ENCODE results near the gene AK5. TPM values are rescaled to one million over a fixed set of nuclear protein-coding genes. Genes with fewer than 3 reads are reported as not detected.

AK5 gene
- total RNA-seq, 2 experiments from 2014 or later = 4.6 to 5.6 TPM

DNA sequence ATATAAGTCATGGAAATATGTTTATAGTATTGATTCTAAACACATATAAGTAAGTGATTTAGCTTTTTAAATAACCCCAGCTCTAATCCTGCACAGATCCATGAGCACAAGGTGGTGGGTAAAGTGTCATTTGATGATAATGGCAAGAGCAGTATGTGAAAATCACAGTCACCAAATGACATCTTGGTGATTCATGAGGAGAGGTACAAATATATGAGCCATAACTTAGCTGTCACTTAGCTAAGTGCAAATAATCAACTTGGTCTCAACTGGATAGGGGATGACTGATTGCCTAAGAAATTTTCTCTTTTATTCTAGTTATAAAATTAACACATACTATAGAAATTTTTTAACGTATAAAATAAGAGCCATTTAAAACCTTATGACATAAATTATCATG is 202.5 kb downstream of the AK5 start:
- CTCF ChIA-PET = no interaction called here
- DNase-seq = no peak
- POLR2A ChIA-PET = interaction anchor here (0.6 kb wide), 3 partner anchors 18 to 1536 kb away, joined by 3 to 4 read pairs (median 3); no protein-coding TSS in a partner anchor
- H3K27ac Mint-ChIP-seq = no peak overlapping the region
- H3K9me3 Mint-ChIP-seq = no peaks in the 10 kb centered on the region
- ATAC-seq = no peak
- H3K27me3 Mint-ChIP-seq = no peaks in the 10 kb centered on the region
- no peaks in the 10 kb centered on the region for H3K4me1 Mint-ChIP-seq (ENCODE audit: low read depth)
- TF ChIP-seq, protein P1, sequence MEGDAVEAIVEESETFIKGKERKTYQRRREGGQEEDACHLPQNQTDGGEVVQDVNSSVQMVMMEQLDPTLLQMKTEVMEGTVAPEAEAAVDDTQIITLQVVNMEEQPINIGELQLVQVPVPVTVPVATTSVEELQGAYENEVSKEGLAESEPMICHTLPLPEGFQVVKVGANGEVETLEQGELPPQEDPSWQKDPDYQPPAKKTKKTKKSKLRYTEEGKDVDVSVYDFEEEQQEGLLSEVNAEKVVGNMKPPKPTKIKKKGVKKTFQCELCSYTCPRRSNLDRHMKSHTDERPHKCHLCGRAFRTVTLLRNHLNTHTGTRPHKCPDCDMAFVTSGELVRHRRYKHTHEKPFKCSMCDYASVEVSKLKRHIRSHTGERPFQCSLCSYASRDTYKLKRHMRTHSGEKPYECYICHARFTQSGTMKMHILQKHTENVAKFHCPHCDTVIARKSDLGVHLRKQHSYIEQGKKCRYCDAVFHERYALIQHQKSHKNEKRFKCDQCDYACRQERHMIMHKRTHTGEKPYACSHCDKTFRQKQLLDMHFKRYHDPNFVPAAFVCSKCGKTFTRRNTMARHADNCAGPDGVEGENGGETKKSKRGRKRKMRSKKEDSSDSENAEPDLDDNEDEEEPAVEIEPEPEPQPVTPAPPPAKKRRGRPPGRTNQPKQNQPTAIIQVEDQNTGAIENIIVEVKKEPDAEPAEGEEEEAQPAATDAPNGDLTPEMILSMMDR (IDR thresholded peaks at IDR 0.05) = no peak
- H3K4me3 Mint-ChIP-seq = no peak overlapping the region
- intact Hi-C loops (cut with micrococcal nuclease) = no loop called here
- H3K36me3 Mint-ChIP-seq (ENCODE audit: low read depth) = no peaks in the 10 kb centered on the region

DNA sequence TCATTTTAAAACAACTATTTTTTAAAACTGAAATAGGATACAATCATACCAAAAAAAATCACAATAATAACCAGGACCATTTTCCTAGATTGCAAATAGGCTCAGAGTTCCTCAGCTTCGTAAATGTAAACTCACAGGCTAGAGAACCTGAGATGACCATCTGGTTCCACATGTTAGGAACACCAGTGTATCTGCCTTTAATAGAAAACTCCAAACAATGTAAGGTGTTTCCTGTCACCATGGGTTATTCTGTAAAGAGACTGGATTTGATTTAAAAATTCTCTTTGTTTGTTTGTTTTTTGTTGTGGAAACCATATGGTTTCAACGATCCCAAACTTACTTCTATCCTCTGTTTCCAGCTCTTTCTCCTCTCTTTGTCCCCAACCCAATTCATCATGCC is 203.1 kb downstream of the AK5 start:
- TF ChIP-seq, protein P1 (IDR thresholded peaks at IDR 0.05) = no peak
- intact Hi-C loops (cut with micrococcal nuclease) = no loop called here

DNA sequence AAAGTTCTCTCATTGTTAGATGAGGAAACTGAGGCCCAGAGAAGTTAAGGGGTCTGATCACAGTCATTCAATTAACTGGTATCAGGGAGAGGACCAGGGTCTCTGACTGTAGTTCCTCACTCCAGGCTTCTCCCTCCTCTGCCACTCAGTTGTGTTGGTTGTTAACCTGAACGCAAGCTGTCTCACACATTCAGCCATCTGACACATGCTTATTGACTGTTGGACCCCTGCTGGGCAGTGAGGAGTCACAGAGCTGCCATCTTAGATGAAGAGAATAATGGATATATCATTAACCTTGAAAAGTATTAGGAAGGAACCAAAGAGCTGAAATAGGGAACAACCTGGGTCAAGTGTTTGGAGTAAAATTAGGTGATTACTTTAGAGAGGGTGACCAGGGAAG is 205.8 kb downstream of the AK5 start:
- H3K4me3 Mint-ChIP-seq = no peak overlapping the region
- CTCF ChIA-PET = no interaction called here
- no peaks in the 10 kb centered on the region for H3K4me1 Mint-ChIP-seq (ENCODE audit: low read depth)
- no peaks in the 10 kb centered on the region for H3K36me3 Mint-ChIP-seq (ENCODE audit: low read depth)
- ATAC-seq (no peak), DNase-seq (no peak)
- TF ChIP-seq, protein P1 (IDR thresholded peaks at IDR 0.05) = no peak
- no peaks in the 10 kb centered on the region for H3K27me3 Mint-ChIP-seq
- POLR2A ChIA-PET = no interaction called here
- H3K9me3 Mint-ChIP-seq = no peaks in the 10 kb centered on the region
- no peak overlapping the region for H3K27ac Mint-ChIP-seq
- intact Hi-C loops (cut with micrococcal nuclease) = no loop called here

More for the DNA sequence above, 203.1 kb downstream of the AK5 start:
- ChIA-PET POLR2A (interaction anchor here (0.6 kb wide), 1 partner anchor 1537 kb away, joined by 3 read pairs; no protein-coding TSS in a partner anchor), CTCF (interaction anchor here (2.7 kb wide), 1 partner anchor 48 kb away, joined by 8 read pairs; no protein-coding TSS in a partner anchor)
- H3K36me3 Mint-ChIP-seq (ENCODE audit: low read depth) = no peaks in the 10 kb centered on the region
- no peaks in the 10 kb centered on the region for H3K4me1 Mint-ChIP-seq (ENCODE audit: low read depth)
- H3K4me3 Mint-ChIP-seq = no peak overlapping the region
- no peak overlapping the region for H3K27ac Mint-ChIP-seq
- ATAC-seq (no peak), DNase-seq (no peak)
- no peaks in the 10 kb centered on the region for H3K9me3 Mint-ChIP-seq
- H3K27me3 Mint-ChIP-seq = no peaks in the 10 kb centered on the region

DNA sequence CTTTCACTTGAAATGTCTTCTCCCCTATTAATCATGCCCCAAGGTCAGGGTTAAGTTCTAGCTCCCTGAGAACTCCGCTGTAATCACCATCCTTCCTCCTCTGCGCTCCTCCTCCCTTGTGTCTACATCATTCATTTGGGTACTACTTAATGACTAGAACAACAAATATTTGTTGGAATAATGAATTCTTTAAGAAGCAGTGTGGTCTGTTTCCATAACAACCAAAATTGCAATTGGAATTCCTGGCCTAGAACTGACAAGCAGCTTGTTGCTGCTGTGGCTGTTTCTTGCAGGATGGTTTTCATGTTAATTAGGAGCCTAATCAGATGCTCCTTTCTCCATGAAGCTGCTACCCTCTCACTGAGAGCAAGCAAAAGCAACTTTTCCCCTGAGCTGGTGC is 208.1 kb downstream of the AK5 start:
- H3K4me1 Mint-ChIP-seq (ENCODE audit: low read depth) = no peaks in the 10 kb centered on the region
- H3K9me3 Mint-ChIP-seq = no peaks in the 10 kb centered on the region
- DNase-seq (no peak), ATAC-seq (no peak)
- no peak overlapping the region for H3K4me3 Mint-ChIP-seq
- H3K27me3 Mint-ChIP-seq = no peaks in the 10 kb centered on the region
- ChIA-PET POLR2A (no interaction called here), CTCF (no interaction called here)
- no peak overlapping the region for H3K27ac Mint-ChIP-seq
- TF ChIP-seq, protein P1 (IDR thresholded peaks at IDR 0.05) = no peak
- no peaks in the 10 kb centered on the region for H3K36me3 Mint-ChIP-seq (ENCODE audit: low read depth)
- intact Hi-C loops (cut with micrococcal nuclease) = no loop called here

DNA sequence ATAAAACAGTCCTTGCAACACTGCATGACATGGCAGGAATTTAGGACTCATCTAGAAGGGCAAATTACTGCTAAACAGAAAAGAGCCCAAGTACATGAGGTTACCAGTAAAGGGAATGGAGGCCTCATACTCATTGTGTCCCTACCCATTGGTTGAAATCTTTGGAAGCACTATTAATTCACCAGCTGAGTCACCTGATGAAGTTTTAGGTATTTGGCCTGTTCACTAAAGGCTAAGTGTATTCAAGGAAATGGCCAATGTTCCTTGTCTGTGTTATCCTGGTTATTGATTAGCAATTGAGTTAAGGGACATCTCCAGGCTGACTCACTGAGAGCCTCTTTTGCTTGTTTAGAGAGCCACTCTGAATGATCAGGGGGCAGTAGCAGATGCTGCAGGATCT is 212.2 kb downstream of the AK5 start:
- Mint-ChIP-seq H3K27ac (no peak overlapping the region), H3K36me3 (ENCODE audit: low read depth) (peaks cover 6% of the 10 kb centered on the region), H3K4me3 (no peak overlapping the region), H3K9me3 (peaks cover 6% of the 10 kb centered on the region), H3K27me3 (no peaks in the 10 kb centered on the region), H3K4me1 (ENCODE audit: low read depth) (peaks cover 5% of the 10 kb centered on the region)
- CTCF ChIA-PET = no interaction called here
- TF ChIP-seq, protein P1 (IDR thresholded peaks at IDR 0.05) = no peak
- no peak for ATAC-seq
- intact Hi-C loops (cut with micrococcal nuclease) = no loop called here
- POLR2A ChIA-PET = no interaction called here
- DNase-seq = no peak
